Measurements from ENCODE around the gene GIT1. TPM values are rescaled to one million over a fixed set of nuclear protein-coding genes. Genes with fewer than 3 reads are reported as not detected.

Gene GIT1
- total RNA-seq, 1 experiment from 2014 or later, result 11.7 TPM

DNA sequence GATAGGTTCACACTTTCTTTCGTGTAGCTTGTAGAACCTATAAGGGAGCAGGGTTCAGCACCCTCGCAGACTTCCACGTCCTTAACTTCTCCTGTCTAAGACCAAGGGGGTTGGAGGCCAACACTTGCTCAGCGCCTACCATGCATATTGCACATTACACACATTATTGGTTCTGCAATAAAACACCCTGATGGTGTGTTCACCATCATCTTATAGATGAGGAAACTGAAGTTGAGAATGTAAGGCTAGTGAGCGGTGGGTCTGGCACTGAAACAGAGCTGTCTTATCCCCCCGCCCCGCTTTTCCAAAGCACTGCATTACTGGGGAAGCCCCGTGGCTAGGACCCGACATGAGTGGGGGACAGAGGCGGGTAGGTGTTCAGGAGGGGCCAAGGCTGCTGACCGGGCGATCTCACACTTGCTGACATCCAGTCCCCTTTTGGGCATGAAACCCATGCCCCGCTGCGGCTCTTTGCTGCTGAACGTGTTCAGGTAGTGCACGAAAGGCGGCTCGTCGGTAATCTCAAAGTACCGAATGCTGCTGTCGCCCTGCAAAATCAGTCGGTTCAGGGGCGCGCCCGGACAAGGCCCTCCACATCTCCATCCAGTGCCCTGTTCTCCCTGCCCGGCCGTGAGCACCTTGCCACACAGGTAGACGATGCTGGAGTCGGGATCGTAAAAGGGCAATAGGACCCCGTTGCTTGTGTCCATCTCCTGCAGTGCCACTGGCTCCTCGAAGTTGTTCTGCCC is 27.0 kb upstream of the GIT1 start:
- no peak for DNase-seq (ENCODE audit: low spot score)

DNA sequence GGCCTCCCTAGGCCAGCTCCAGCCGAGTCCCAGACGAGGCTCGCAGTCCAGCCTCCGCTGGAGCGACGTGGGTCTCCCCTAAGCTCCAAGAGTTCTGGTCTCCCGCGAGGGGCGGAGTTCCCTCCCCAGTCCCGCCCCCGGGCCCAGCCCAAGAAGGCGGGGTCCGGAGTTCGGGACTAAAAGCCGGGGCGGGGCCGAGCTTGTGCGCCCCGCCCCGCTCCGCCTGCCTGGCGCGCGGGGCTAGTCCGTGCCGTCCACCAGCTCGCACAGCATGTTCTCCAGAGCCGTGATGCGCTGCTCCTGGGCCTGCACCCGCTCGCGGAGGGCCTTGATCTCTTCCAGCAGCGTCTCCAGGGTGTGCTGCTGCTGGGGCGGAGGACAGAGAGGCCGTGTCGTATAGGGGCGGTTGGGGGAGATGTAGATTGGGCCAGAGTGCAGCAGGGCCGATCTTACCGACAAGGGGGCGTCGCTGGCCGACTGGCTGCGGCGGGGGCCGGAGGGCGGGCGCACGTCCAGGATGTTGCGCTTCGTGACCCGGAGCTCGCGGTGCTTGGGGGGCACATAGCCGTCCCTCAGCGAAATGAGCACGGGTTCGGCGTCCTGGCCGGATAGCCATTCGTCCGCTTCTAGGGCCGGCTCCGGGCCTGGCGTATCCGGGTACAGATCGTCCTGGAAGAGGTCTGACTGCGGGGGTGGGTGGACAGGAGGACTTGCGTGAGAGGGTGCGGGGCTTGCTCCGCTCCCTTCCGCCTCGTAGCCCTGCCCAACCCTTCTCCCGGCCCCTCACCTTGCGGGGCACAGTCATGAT is 26.2 kb upstream of the GIT1 start:
- no peak for DNase-seq (ENCODE audit: low spot score)

- DNase-seq (ENCODE audit: low spot score), result no peak
These were observed 25.6 kb upstream of the GIT1 start for GRCh38 chr17:29615048-29615385.

GRCh38 chr17:29614349-29615047 is 25.1 kb upstream of the GIT1 start:
- no peak for DNase-seq (ENCODE audit: low spot score)

GRCh38 chr17:29613856-29614255 is 24.4 kb upstream of the GIT1 start:
- DNase-seq (ENCODE audit: low spot score), result no peak

GRCh38 chr17:29613352-29613837 is 23.9 kb upstream of the GIT1 start:
- no peak for DNase-seq (ENCODE audit: low spot score)

DNA sequence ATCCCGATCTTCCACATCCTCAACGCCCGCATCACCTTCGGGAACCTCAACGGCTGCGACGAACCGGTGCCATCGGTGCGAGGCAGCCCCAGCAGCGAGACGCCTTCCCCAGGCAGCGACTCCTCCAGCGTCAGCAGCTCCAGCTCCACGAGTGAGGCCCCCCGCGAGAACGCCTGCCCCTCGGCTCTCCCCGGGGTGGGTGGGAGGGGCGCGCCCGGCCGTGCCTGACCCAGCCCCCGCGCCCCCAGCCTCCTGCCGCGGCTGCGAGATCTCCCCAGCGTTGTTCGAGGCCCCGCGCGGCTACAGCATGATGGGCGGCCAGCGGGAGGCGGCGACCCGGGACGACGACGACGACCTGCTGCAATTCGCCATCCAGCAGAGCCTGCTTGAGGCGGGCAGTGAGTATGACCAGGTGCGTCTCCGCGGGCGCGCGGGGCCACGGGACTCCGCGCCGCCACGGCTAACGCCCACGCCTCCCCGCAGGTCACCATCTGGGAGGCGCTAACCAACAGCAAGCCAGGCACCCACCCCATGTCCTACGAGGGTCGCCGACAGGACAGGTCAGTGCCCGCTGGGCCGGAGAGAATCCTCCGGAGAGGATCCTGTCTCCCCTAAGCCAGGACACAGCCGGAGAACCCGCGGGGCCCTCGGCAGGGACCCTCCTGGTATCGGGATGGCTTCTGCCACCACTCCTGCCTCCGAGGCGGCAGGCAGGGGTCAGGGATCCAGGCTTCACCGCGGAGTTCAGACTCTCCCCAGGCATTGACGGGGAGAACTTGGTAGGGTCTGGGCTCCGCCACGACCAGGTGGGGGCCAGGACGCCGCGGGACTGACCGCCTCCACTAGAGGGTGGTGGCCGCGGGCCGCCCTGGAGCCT is 23.2 kb upstream of the GIT1 start:
- no peak for DNase-seq (ENCODE audit: low spot score)

GRCh38 chr17:29612094-29612403 is 22.6 kb upstream of the GIT1 start:
- DNase-seq (ENCODE audit: low spot score), result no peak

DNA sequence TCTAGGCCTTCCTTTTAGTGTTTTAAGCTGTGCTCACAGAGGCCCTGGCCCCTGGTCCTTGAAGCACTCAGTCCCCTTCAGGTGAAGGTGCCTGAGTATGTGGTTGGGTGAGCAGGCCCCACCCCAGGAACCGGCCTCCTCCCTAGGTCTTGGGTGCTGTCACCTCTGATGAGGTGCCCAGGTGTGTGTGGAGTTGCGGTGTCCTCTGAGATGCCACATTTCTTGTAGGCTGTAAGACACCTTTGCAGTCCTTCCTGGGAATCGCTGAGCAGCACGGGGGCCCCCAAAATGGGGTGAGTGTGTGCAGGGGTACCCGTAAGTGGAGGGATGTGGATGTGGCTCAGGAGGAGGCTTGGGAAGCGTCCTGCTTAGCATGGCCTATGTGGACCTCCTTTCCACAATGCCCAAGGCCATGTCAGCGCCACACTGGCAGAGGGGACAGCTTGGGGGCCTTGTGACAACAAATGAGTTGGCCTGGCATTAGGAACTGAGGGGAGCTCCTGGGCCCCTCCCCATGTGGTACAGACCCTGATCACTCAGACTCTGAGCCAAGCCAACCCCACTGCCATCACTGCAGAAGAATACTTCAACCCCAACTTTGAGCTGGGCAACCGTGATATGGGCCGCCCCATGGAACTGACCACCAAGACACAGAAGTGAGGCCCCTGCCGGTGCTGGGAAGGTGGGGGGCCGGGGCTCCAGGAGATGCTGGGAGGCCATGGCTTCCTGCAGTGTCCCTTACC is 22.1 kb upstream of the GIT1 start:
- no peak for DNase-seq (ENCODE audit: low spot score)

GRCh38 chr17:29610395-29610794 is 20.9 kb upstream of the GIT1 start:
- no peak for DNase-seq (ENCODE audit: low spot score)

GRCh38 chr17:29608986-29609385 is 19.5 kb upstream of the GIT1 start:
- no peak for DNase-seq (ENCODE audit: low spot score)

DNA sequence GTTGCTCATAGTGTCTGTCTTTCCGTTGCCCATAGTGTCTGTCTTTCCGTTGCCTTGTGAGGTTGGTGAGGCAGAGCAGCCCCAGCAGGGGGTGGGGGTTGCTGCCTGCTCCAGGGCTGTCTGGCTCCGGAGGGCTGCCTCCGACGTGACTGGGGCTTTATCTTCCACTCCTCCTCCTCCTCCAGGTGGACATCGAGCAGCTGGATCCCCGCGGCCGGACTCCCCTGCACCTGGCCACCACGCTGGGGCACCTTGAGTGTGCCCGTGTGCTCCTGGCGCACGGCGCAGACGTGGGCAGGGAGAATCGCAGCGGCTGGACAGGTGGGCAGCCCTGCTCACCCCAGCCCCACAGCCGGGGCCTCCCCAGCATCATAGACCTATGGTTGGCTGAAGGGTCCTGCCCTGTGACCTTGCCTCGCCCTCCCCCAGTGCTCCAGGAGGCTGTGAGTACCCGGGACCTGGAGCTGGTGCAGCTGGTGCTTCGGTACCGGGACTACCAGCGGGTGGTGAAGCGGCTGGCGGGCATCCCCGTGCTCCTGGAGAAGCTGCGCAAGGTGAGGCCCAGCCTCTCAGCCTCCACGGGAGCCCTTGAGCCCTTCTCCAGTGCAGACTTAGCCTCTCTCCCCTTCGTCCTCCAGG is 18.2 kb upstream of the GIT1 start:
- no peak for DNase-seq (ENCODE audit: low spot score)

DNA sequence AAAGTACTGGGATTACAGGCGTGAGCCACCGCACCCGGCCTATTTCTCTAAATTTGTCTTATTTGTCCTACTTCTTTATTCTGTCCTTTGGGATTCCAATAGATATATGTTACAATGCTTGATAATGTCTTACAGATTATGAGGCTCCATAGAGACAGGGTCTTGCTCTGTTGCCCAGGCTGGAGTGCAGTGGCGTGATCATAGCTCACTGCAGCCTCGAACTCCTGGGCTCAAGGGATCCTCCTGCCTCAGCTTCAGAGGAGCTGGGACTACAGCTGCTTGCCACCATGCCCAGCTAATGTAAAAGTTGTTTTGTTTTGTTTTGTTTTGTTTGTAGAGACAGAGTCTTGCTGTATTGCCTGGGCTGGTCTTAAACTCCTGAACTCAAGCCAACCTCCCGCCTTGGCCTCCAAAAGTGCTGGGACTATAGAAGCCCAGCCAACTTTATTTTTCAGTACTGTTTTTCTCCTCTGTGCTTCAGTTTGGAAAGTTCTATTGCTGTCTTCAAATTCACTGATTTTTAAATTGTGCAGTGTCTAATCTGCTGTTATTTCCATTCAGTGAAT is 13.7 kb upstream of the GIT1 start:
- DNase-seq (ENCODE audit: low spot score), result no peak

- no peak for DNase-seq (ENCODE audit: low spot score)
These were observed 8.1 kb upstream of the GIT1 start for GRCh38 chr17:29597361-29598172.

GRCh38 chr17:29596811-29597210 is 7.4 kb upstream of the GIT1 start:
- DNase-seq (ENCODE audit: low spot score), result no peak

- DNase-seq (ENCODE audit: low spot score), result no peak
These were observed 6.7 kb upstream of the GIT1 start for GRCh38 chr17:29595943-29596774.

DNA sequence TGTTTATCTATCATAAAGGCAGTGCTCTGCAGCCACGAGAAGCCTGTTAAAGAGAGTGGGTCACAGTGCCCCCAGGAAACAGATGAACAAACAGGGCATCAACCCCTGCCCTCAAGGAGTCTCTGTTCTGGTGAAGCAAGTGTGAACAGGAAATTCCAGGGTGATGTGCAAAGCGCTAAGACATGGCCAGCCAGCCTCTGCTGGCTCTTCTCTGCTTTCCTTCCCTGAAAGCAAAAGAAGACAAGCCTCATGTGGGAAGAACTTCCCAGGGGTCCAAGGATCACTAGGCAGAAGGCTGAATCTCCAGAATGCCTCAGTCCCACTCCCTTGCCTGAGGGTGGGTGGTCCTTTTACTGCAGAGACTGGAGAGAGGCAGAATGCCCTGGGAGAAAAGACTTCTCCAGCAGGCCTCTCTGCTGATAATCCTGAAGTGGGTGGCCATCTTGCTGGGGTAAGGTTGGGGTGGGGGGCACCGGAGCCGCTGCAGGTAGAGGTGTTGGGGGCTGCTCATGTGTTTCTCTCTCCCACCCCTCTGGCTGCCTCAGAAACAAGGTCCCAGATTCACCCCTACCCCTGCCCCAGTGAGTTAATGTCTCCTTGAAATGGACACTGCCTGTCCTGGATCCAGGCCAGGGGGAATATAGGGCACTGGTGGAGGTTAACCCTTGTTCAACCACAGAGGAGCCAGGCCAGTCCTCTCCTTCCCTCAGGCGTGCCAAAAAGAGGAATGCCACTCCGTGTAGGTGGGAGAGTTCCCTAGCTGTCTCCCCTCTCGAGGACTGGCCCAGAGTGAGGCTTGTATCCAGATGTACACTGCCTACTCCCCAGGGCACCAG is 5.9 kb upstream of the GIT1 start:
- no peak for DNase-seq (ENCODE audit: low spot score)
